CD4-positive, alpha-beta T cell treated with Interleukin-4 for 4 hours (primary cell): ENCODE results near the gene HTRA3.

Source experiments
- DNase-seq: peaks from one replicate; pipeline ENCODE4 v3.0.0-alpha.2; 2020

HTRA3 gene

DNA sequence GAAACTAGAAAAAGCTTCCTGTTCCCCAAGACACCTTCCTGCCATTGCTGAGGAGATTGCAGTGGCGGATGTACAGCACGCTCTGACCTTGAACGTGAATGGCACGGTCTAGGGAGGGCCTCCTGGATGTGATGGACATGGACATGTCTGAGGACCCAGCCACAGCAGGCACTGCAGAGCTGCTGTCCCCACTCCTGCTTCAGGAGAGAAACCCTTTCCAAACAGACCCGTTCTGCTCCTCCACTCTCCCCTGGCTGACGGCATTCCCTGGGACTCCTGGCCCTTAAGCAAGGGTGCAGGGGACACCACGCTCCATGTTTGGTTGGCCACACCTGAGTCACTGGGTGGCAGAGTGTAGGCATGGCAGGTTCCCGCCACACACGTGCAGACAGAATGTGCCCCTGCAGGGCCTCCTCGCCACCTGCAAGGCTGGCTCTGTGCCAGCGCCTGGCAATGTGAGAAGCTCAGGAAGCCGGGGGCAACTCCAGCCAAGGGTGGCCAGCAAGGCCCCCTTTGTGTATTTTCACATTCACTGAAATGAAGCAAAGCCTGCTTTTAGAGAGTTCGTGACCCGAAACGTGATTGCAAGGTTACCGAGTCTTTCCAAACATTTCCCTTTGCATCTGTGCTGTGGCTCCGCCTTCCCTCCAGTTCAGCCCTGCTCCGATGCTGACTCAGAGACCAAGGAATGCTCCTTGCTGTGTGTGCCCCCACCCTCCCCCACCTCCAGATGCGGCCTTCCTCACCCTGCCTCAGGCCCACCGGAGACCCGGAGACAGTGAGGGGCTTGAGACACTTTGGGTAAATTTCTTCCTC is 46.1 kb downstream of the HTRA3 start:
- no peak for DNase-seq

DNA sequence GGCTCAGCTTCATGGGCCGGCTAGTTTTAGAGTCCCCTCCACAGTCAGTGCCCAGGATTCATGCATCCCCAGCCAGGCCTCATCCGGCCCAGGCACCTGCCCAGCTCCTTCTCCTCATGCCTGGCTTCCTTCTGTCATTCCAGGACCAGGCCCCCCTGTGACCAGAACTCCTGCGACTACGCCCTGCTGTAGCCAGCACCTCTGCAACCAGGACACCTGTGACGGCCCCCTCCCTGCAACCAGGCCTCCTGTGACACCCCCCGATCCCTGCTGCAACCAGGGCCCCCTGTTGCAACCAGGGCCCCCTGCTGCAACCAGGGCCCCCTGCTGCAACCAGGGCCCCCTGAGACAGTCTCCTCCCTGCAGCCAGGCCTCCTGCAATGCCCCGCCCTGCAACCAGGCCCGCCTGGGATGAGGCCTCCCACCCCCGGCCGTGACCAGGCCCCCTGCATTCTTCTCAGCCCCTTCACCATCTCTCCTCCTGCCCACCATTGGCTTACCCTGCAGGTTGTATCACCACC is 46.8 kb downstream of the HTRA3 start:
- DNase-seq = no peak

DNA sequence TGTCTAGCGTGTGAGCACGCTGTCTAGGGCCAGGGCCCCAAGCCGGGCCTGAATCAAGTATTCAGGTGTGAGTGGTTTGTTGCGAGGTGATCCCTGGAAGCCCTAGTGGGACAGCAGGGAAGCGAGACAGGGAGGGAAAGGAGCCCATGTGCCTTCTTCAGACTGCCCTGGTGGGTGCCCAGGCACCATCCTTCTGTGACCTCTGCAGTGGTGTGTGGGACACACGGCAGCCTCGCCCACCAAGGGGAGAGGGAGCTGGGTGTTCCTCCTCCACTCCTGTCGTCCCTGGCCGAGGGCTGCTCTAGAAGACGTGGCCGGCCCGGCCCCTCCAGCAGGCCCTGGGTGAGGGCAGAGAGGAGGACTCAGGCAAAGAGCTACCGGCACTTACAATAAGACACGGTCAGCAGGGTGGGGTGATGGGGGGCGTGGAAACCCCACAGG is 47.4 kb downstream of the HTRA3 start:
- no peak for DNase-seq

DNA sequence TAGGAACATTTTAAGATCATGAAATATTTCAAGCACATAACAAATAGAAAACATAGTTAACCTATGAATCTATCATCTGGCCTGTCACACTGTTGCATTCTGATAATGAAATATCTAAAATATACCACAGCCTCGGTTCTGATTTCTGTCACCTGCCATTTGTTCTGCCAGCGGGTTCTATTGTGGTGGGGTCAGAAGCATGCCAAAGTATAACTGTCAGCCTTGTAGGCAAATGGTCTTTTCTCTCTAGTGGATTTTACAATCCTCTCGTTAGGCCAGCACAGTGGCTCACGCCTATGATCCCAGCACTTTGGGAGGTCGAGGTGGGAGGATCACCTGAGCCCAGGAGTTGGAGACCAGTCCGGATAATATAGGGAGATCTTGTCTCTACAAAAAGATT is 47.9 kb downstream of the HTRA3 start:
- DNase-seq = no peak

DNA sequence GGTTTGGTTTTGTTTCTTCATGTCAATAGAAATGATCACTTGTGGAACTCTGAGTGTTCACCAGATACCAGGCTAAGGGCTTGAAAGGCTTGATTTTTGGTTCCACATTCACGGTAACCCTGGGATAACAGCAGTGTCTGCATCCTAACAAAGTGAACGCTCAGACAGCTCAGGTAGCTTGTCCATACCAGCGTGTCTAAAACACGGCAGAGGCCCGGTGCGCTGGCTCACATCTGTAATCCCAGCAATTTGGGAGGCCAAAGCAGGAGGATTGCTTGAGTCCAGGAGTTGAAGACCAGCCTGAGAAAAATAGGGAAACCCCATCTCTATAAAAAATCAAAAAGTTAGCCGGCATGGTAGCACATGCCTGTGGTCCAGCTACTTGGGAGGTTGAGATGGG is 49.0 kb downstream of the HTRA3 start:
- no peak for DNase-seq

DNA sequence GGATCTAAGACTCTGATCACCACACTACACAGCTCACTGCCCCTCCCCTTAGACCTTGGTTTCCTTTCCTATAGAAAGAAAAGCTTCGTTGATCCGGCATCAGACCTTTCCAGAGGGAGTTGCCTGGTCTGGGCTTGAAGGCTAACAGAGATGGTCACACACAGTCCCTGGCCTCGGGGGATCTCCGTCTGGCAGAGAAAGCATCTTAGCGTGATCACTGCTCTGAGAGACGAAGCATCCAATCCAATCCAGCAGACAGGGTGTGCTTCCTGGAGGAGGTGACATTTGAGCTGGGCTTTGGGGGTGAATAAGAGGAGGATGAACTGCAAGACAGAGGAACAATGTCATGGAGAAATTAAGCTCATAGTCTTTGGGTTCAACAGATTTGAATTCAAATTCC is 49.5 kb downstream of the HTRA3 start:
- no peak for DNase-seq

DNA sequence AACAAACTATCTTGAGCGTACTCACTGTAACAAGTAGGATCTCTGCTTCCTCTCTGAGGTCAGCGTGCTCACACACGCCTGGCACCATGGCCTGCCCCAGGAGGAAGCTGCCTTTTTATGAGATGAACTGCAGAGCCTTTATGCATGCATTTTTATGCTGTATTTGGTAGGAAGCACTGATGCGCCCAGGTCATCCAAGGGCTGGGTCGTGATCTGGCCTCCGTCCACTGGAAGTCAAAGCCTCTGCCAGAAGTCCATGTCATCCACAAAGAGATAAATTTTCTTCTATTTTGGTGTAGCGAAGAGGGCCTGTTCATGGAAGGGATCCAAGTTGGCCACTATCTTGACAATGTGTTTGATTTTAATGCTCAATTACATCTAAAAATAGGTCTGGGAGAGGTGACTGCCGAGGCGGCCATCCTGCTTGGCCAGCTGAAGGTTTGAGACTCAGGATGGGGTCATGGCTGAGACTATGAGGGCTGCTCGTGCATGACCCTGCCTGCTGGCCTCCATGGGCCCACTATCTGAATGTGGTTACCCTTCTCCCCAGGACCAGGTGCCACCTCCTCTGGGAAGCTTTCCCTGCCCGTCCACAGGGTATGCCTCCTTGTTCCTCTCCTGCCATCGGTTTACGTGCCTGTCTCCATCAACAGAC is 50.3 kb downstream of the HTRA3 start:
- no peak for DNase-seq

DNA sequence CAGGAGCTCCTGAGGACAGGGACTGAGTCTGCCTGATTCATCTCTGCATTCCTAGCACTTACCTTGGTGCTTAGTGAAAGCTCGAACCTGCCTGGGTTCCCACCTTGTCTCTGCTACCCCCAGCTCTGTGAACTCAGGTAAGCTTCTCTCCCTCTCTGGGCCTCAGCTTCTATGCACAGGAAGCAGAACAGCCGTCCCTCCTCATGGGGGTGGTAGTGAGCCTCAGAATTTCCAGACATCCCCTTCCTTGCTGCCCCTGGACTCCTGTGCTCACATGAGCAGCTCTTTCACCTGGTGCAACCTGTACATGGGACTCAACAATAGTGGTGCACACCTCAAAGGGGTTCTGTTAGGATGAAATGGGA is 50.8 kb downstream of the HTRA3 start:
- DNase-seq = no peak

DNA sequence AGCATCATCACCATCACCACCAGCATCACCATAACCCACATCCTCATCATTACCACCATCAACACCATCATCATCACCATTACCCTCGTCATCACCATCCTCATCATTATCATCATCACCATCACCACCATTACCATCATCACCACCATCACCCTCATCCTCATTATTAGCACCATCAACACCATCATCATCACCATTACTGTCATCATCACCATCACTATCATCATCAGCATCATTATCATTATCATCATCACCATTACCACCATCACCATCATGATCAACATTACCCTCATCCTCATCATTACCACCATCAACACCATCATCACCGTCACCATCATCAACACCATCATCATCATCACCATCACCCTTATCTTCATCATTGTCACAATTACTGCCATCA is 51.7 kb downstream of the HTRA3 start:
- DNase-seq = no peak

DNA sequence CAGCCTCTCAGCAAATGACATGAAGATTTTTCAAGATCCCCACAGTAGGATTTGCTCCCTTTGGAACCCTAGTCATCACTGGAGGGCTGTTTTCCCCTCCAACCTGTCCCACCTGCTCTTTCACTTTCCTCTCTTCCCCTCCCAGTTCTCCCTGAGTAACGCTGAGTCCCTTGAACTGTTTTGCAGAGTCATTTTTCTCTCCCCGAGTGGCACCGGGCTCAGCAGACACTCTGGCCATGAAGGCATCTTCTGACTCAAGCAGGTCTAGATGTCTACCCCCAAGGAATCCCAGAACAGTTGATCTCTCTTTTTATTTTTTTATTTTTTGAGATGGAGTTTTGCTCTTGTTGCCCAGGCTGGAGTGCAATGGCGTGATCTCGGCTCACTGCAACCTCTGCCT is 52.2 kb downstream of the HTRA3 start:
- DNase-seq = no peak

DNA sequence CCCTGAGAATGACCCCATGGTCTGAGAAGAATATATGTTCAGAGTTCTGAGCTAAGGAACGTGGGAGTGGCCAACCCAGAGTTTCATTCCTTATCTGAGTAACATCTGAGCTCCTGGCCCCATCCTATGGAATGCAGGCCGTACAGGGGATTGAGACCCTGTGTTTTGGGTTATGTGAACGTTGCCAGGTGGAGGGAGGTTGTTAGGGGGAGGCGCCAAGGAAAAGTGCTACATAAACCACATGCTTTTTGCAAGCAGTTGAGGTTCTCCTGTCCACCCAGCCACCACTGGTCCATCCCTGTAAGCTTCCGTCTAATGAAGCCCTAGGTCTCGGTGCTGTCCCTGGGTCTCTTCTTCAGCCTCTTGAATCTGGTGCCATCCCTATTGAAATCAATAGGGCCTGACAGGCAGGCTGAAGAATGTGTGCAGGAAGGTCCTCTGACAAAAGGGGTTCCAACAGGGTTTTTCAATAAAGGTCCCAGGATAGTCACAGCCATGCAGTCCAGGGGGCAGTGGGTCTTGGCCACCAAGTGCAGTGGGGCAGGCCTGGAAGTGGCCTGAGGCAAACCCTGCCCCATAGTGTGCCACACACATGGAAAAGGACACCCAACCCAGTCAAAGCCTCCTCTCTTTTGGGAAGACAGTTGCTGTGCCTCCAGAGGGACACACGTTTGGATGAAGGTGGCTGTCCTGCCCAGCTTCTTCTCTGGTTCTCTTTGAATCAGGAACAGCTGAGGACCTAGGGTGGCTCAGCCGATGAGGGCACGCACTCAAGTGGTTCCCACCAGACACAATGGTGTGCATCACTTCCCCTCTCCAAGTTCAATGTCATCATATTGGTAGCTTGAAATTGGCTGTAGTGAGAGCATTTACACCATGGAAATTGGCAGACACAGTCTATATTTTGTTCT is 53.5 kb downstream of the HTRA3 start:
- DNase-seq = no peak

DNA sequence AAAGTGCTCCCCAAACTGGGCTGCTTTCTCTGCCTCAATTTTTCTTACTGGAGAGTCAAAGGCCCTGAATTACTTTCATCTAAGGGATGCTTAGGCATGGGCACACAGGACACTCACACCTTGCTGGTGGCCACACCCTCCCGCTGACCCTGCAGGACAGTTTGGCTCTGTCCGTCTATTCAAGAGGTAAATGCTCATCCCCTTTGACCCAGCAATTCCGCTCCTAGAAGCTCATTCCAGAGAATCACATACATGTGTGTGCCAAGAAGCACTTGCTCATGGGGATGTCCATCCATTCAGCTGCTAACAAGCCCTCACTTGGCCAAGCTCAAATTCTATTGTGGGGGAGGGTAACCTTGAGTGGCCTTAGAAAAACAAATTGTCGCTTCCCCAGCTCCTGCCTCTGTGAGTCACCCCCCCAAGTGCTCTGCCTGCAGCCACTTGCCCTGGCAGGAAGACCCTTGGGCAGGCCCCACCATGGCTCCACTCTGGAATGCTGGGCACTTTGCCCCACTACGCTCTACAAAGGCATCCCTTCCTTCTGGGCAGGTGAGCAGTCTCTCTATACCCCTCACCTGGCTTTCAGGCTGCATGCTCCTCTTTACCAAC is 54.5 kb downstream of the HTRA3 start:
- DNase-seq = no peak

DNA sequence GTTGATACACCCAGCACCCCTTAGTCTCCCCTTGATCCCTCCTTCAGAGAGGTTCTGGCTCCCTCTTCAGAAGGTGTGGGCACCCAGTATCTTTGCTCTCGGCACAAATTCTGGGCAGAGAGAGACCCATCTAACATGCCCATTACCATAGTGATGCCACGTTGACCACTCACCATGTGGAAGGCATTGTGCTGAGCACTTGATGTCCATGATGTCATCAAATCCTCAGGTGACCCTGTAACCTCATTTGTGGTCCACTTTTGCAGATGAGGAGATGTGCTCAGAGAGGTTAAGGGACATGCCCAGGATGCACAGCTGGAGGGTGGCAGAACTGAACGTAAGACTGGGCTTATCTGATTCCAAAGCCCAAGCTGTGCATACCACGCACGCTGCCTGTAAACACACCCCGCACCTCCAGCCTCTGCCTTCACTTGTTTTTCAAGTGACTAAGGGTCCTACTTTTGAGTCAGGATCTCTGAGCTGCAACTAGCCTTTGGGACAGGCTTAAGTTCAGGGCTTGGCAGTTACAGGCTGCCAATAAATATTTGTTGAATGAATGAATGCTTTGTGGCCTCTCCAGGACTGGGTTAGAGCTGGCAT is 55.2 kb downstream of the HTRA3 start:
- no peak for DNase-seq

DNA sequence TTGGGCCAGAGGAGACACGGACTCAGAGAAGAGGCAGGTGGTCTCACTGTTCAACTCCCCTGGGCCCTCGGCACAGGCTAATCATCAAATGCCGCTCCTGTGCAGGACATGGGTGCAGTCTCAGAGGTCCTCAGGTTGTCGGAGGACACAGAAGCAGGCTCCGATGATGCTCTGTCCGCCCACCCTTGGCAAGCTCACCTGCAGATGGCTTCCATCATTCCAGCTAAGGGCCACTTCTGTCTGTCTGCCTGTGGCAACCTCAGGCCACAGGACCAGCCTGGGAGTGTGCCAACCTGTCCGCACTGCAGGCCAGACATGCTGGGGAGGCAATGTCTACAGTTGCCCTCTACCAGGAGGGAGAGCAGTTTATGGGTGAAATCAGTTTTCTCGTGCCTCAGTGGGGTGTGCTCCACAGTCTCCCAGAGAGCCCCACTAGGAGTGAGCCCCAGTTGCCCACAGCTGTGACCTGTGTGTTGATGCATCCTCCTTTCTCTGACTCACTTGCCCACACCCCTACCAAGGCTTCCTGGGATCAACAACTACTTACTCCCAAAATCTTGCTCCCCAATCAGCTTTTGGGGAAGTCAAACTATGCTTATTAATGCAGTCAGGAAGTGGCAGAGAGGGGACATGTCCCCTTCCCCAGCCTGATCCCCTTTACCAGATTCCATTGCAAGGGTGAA is 55.9 kb downstream of the HTRA3 start:
- DNase-seq = no peak

DNA sequence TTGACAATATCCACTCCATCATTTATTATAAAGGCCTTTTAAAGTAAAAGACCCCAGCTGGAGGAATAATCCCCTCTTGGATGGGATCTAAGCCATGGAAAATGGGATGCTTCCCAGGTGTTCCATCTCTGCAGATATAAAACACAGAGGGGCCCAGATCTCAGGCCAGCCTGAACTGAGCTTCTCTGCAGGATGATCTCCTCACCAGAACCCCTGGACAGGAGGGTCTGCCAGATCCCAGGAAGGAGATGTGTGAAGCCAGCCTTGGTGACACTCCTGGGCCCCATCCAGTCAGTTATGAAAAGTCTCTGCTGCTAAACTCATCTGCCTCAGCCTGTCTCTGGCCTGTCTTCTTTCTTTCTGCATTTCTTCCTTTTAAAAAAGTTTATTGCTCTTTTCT is 56.7 kb downstream of the HTRA3 start:
- no peak for DNase-seq

DNA sequence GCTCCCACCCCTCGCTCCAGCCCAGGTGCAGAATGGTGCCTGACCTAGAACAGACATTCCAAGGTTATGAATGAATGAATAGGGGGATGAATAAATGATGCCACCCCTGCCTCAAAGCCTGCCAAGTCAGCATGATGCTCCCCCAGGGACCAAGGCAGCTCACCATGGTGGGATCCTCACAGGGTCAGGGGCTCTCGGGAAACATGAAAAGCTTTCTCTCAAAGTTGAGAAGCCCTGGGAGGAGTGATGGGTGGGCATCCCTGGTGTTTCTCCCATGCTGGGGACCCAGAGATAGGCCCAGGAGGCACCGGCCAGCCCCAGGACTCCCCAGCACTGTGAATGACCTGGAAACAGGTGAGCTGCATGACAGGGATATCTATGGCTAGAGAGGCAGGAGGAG is 58.9 kb downstream of the HTRA3 start:
- no peak for DNase-seq

DNA sequence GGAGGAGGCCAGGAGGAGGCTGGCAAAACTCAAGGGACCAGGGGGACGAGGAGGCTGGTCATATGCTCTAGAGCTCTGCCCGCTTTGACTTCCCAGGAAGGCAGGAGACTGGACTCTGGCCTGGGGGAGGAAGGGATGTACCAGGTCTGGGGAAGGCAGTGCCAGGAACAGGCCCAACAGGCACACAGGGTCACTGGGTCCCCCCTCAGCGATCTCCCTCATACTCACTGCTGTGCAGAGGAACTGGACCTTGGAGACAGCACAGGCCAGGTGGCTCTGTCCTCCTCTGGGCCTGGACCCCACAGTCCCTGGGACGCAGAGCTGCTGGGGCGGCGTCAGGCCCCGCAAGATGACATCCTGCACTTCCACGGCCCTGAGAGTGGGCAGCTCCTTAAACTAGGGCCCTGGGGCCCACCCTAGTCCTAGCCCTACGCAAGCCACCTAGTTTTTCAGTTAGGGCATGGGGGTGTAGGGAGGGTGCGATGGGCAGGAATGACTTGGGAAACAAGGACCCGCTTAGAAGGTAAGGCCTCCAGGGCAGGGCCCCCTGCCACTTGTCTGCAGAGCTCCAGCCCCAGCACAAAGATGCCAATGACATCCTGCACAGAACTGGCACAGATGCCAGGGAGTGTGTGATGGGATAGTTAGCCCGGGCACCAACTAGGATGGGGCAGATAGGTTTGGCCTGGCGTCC is 59.5 kb downstream of the HTRA3 start:
- no peak for DNase-seq

DNA sequence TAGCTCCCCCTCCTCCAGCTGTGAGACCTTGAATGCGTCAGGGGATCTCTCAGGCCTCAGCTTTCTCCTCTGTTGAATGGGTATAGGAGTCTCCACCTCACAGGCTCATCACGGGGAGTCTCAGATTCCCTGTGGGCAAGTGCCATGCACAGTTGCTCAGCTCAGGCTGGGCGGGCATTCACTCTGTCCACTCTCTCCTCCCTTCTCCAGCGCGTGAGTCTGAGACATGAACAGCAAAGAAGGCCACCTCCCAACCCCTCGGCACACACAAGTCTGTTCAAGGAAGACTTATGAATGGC is 60.0 kb downstream of the HTRA3 start:
- no peak for DNase-seq

DNA sequence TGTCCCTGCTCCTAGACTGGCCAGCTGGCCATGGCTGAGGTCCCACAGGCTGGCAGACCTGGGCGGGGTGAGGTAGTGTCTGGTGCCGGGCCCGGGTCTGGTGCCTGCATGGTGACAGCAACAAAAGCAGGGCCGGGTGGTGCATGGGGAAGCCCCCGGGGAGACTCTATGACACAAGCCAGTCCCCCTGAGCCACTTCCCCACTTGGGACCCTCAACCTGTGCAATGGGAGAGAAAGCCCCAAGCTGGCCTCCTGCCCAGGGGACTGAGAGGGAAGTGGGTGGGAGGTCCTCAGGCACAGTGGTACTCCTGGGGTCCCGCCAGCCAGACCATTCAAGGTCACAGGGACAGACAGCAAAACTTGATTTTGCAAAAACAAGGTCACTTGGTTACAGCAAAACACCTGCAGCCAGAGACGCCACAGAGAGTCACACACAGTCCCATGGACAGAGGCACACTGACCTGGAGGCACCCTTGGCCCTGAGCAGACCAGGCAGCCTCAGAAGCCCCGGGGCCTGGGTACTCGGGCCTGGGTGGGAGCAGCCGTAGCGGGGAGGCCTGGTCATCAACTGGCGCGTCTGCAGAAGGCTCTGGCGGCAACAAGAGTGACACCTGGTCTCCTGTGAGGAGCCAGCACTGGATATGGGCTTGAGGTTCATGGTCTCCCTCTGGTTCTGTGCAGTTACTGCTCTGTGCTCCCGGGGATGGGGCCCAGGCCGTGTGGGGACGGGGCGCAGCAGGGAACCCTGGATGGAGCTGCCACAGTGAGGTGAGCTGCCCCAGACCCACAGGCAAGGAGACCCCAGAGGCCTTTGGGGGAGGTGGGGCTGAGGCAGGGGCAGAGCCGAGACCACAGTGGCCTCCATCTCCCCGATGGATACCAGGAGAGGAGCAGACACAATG is 60.6 kb downstream of the HTRA3 start:
- no peak for DNase-seq

DNA sequence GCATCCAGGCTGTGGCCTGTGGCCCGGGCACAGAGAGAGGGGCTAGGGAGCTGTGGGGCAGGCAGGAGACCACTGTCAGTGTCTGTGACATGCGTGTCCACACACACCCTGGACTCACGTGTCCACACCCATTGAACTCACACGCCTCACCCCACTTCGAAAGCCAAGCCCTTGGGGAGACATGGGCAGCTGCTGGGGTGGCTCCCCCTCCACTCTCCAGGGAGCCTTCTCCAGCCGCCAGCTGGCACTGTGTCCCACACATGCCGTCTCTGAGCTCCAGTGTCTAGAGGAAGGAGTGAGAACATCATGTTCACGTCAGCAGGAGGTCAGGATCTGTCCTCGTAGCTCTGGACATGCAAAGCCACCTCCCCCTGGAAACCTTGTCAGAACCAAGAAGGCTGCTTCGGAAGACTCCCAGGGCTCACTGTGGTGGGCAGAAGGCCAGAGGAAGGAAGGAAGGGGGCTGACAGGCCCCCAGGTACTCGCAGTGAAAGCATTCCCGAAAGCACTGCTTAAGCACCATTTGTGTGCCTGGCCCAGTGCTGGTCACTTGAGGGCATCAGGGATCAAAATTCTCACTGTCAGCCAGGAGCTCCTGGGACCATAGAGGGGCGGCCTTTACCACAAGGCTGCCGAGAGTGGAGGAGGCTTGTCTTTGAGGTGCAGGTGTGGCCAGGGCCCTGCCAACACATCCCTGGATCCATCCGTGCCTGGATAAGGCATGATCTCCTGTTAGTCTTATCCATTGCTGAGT is 61.4 kb downstream of the HTRA3 start:
- DNase-seq = no peak
